ENCODE data around the gene DNAH6. TPM values are rescaled to one million over a fixed set of nuclear protein-coding genes. Genes with fewer than 3 reads are reported as not detected.

The DNAH6 gene
- total RNA-seq, 4 donors from 2014 or later = 1.00 to 2.9 (median 2.1) TPM

GRCh38 chr2:84827978-84828575, 311.8 kb downstream of the DNAH6 start:
- in situ Hi-C loops (cut with MboI; ENCODE audit: low pct_ligation_motif_present in 1 of 4, low pct_unique_long_range_greater_than_20kb in 1 of 4, low sequenced_read_pairs in 3 of 4) = no loop called here

GRCh38 chr2:84829693-84830092, 313.4 kb downstream of the DNAH6 start:
- Histone ChIP-seq H3K9me3 (no peaks in the 10 kb centered on the region), H3K27me3 (no peaks in the 10 kb centered on the region), H3K27ac (no peak overlapping the region), H3K4me3 (no peak overlapping the region), H3K4me1 (peaks cover 0 to 5% (median 0%) of the 10 kb centered on the region in 4 donors), H3K36me3 (no peaks in the 10 kb centered on the region)
- no peak for DNase-seq
- TF ChIP-seq CTCF (IDR thresholded peaks at IDR 0.05) (no peak), POLR2AphosphoS5 (IDR thresholded peaks at IDR 0.05) (no peak), POLR2A (IDR thresholded peaks at IDR 0.05) (no peak), EP300 (IDR thresholded peaks at IDR 0.05; ENCODE audit: low read depth) (no peak)
- intact Hi-C loops (cut with DNase I; ENCODE audit: low total_unique reads) (no loop called here), in situ Hi-C loops (cut with MboI; ENCODE audit: low pct_ligation_motif_present in 1 of 4, low pct_unique_long_range_greater_than_20kb in 1 of 4, low sequenced_read_pairs in 3 of 4) (no loop called here)
- WGBS, 2 donors (ENCODE audit: low coverage in 1 of 2) = 88 to 100% methylated on average over 1 to 2 of the region's 2 CpGs

More at GRCh38 chr2:84827978-84828575, 311.8 kb downstream of the DNAH6 start:
- H3K9me3 ChIP-seq = no peaks in the 10 kb centered on the region
- no peaks in the 10 kb centered on the region for H3K4me1 ChIP-seq
- no peaks in the 10 kb centered on the region for H3K36me3 ChIP-seq
- H3K27me3 ChIP-seq = no peaks in the 10 kb centered on the region
- TF ChIP-seq CTCF (IDR thresholded peaks at IDR 0.05) (no peak), POLR2A (IDR thresholded peaks at IDR 0.05) (no peak)
- intact Hi-C loops (cut with DNase I; ENCODE audit: low total_unique reads) = no loop called here
- H3K27ac ChIP-seq = no peak overlapping the region
- WGBS, 2 donors (ENCODE audit: low coverage in 1 of 2) = 81% methylated on average over 2 of the region's 2 CpGs; no CpG with 5 or more reads in 1 of the 2 donors
- DNase-seq = no peak
- H3K4me3 ChIP-seq = no peak overlapping the region

- intact Hi-C loops (cut with DNase I; ENCODE audit: low total_unique reads) (no loop called here), in situ Hi-C loops (cut with MboI; ENCODE audit: low pct_ligation_motif_present in 1 of 4, low pct_unique_long_range_greater_than_20kb in 1 of 4, low sequenced_read_pairs in 3 of 4) (no loop called here)
- Histone ChIP-seq H3K27me3 (no peaks in the 10 kb centered on the region), H3K4me3 (no peak overlapping the region), H3K9me3 (no peaks in the 10 kb centered on the region), H3K4me1 (peaks cover 0 to 5% (median 0%) of the 10 kb centered on the region in 4 donors), H3K36me3 (peaks cover 0 to 2% (median 0%) of the 10 kb centered on the region in 4 donors), H3K27ac (no peak overlapping the region)
- TF ChIP-seq POLR2AphosphoS5 (IDR thresholded peaks at IDR 0.05) = no peak
- peak; percentile 9 for TF ChIP-seq POLR2A (IDR thresholded peaks at IDR 0.05)
- TF ChIP-seq CTCF (IDR thresholded peaks at IDR 0.05) = no peak
- TF ChIP-seq EP300 (IDR thresholded peaks at IDR 0.05; ENCODE audit: low read depth) = no peak
- 78% methylated on average over 8 to 11 of the region's 11 CpGs for WGBS, 2 donors (ENCODE audit: low coverage in 1 of 2)
- peak; percentile 25 for DNase-seq
Observed at GRCh38 chr2:84830095-84830494, 313.8 kb downstream of the DNAH6 start.

GRCh38 chr2:84830758-84831500, 314.6 kb downstream of the DNAH6 start:
- TF ChIP-seq POLR2A (IDR thresholded peaks at IDR 0.05) (no peak), EP300 (IDR thresholded peaks at IDR 0.05; ENCODE audit: low read depth) (no peak), POLR2AphosphoS5 (IDR thresholded peaks at IDR 0.05) (no peak), CTCF (IDR thresholded peaks at IDR 0.05) (no peak)
- Histone ChIP-seq H3K27me3 (no peaks in the 10 kb centered on the region), H3K27ac (no peak overlapping the region), H3K4me3 (no peak overlapping the region), H3K36me3 (peaks cover 0 to 8% (median 0%) of the 10 kb centered on the region in 4 donors), H3K4me1 (peaks cover 0 to 5% (median 0%) of the 10 kb centered on the region in 4 donors), H3K9me3 (no peaks in the 10 kb centered on the region)
- intact Hi-C loops (cut with DNase I; ENCODE audit: low total_unique reads) = no loop called here
- in situ Hi-C loops (cut with MboI; ENCODE audit: low pct_ligation_motif_present in 1 of 4, low pct_unique_long_range_greater_than_20kb in 1 of 4, low sequenced_read_pairs in 3 of 4) = no loop called here
- WGBS, 2 donors (ENCODE audit: low coverage in 1 of 2) = 91 to 93% methylated on average over 3 to 10 of the region's 10 CpGs
- no peak for DNase-seq

Measured in transverse colon (tissue), 4 donors.